NCI-H1694 (cell line): ENCODE measurements around the gene TPSB2.
A peak's percentile ranks its signal among the peaks of the same experiment; 100 is the strongest.
"Not testable (repeated sequence)": the region's sequence is repeated elsewhere in the genome, so short reads cannot be mapped to it uniquely, and the experiment has no call there.

Experiments used
- DNase-seq: peaks from one replicate; lab custom pipeline; 2025; lab: John Stamatoyannopoulos, UW

The TPSB2 gene

GRCh38 chr16:1230084-1230470 lies at the start of gene TPSB2:
TSS of gene TPSB2 (minus strand) at chr16:1230184. CDS start at chr16:1229951, 233 bp downstream.
- DNase-seq: not testable (repeated sequence)

- no peak for DNase-seq
These were observed 49.3 kb upstream of the TPSB2 start for GRCh38 chr16:1279081-1279944.

- no peak for DNase-seq
These were observed 48.5 kb upstream of the TPSB2 start for GRCh38 chr16:1278477-1278876.

GRCh38 chr16:1277617-1278282 lies 47.8 kb upstream of the TPSB2 start:
- no peak for DNase-seq

- no peak for DNase-seq
These were observed 47.2 kb upstream of the TPSB2 start for GRCh38 chr16:1277151-1277598.

- DNase-seq: no peak
These were observed 46.5 kb upstream of the TPSB2 start for GRCh38 chr16:1276580-1276878.

- no peak for DNase-seq
These were observed 46.0 kb upstream of the TPSB2 start for GRCh38 chr16:1275791-1276579.

GRCh38 chr16:1274767-1275166 lies 44.8 kb upstream of the TPSB2 start:
- no peak for DNase-seq

- no peak for DNase-seq
These were observed 43.8 kb upstream of the TPSB2 start for GRCh38 chr16:1273816-1274215.

GRCh38 chr16:1272453-1273198 lies 42.6 kb upstream of the TPSB2 start:
- DNase-seq: no peak

GRCh38 chr16:1271724-1272413 lies 41.9 kb upstream of the TPSB2 start:
- peak; percentile 24 for DNase-seq

- DNase-seq: no peak
These were observed 41.4 kb upstream of the TPSB2 start for GRCh38 chr16:1271380-1271723.

- DNase-seq: not testable (repeated sequence)
These were observed 39.4 kb upstream of the TPSB2 start for GRCh38 chr16:1269418-1269817.

- DNase-seq: no peak
These were observed 35.8 kb upstream of the TPSB2 start for GRCh38 chr16:1265826-1266225.

- no peak for DNase-seq
These were observed 35.2 kb upstream of the TPSB2 start for GRCh38 chr16:1265090-1265630.

GRCh38 chr16:1264345-1265089 lies 34.5 kb upstream of the TPSB2 start:
- DNase-seq: no peak

- DNase-seq: no peak
These were observed 33.8 kb upstream of the TPSB2 start for GRCh38 chr16:1263591-1264344.

GRCh38 chr16:1262846-1263221 lies 32.9 kb upstream of the TPSB2 start:
- DNase-seq: no peak

- DNase-seq: no peak
These were observed 32.3 kb upstream of the TPSB2 start for GRCh38 chr16:1262210-1262845.
